HS-27A (cell line): ENCODE measurements around the gene RNF13.
"Not testable (repeated sequence)": the region's sequence is repeated elsewhere in the genome, so short reads cannot be mapped to it uniquely, and the experiment has no call there.

Source experiments
- DNase-seq: peaks from one replicate; pipeline ENCODE4 v3.0.0-alpha.2; 2012; ENCODE audit warnings: low read depth, missing footprints

The RNF13 gene

GRCh38 chr3:149900322-149900721 lies 87.3 kb downstream of the RNF13 start:
- DNase-seq, result no peak

GRCh38 chr3:149901770-149902169 lies 88.8 kb downstream of the RNF13 start:
- no peak for DNase-seq

GRCh38 chr3:149902498-149903139 lies 89.6 kb downstream of the RNF13 start:
- DNase-seq, result no peak

- DNase-seq, result no peak
Observed at GRCh38 chr3:149906036-149906435, 93.0 kb downstream of the RNF13 start.

GRCh38 chr3:149908424-149908957 lies 95.5 kb downstream of the RNF13 start:
- DNase-seq, result no peak

GRCh38 chr3:149909923-149910322 lies 96.9 kb downstream of the RNF13 start:
- DNase-seq, result no peak

GRCh38 chr3:149917124-149917667 lies 104.2 kb downstream of the RNF13 start:
- no peak for DNase-seq

- DNase-seq, result no peak
Observed at GRCh38 chr3:149919509-149919908, 106.5 kb downstream of the RNF13 start.

GRCh38 chr3:149920119-149920518 lies 107.1 kb downstream of the RNF13 start:
- no peak for DNase-seq

GRCh38 chr3:149933008-149933407 lies 120.0 kb downstream of the RNF13 start:
- DNase-seq, result no peak

- DNase-seq, result no peak
Observed at GRCh38 chr3:149933858-149934257, 120.8 kb downstream of the RNF13 start.

GRCh38 chr3:149934524-149934923 lies 121.5 kb downstream of the RNF13 start:
- no peak for DNase-seq

- DNase-seq, result peak; percentile 52
Observed at GRCh38 chr3:149936812-149937230, 123.8 kb downstream of the RNF13 start.

- peak; percentile 29 for DNase-seq
Observed at GRCh38 chr3:149938392-149939055, 125.5 kb downstream of the RNF13 start.

- DNase-seq, result no peak
Observed at GRCh38 chr3:149941186-149941585, 128.2 kb downstream of the RNF13 start.

GRCh38 chr3:149941946-149942345 lies 128.9 kb downstream of the RNF13 start:
- no peak for DNase-seq

GRCh38 chr3:149942409-149942808 lies 129.4 kb downstream of the RNF13 start:
- DNase-seq, result no peak

GRCh38 chr3:149943966-149944365 lies 131.0 kb downstream of the RNF13 start:
- not testable (repeated sequence) for DNase-seq

GRCh38 chr3:149947231-149947630 lies 134.2 kb downstream of the RNF13 start:
- DNase-seq, result no peak

GRCh38 chr3:149949181-149949580 lies 136.2 kb downstream of the RNF13 start:
- DNase-seq, result no peak

- DNase-seq, result no peak
Observed at GRCh38 chr3:149954812-149955211, 141.8 kb downstream of the RNF13 start.

- no peak for DNase-seq
Observed at GRCh38 chr3:149955449-149955848, 142.4 kb downstream of the RNF13 start.
